Astrocyte of the cerebellum (primary cell): ENCODE data around the gene SLC38A4.

Experiments
- DNase-seq: peaks from one replicate; pipeline ENCODE4 v3.0.0-alpha.2; 2011; ENCODE audit warnings: low read depth
- H3K4me3 ChIP-seq: 2 replicates; pipeline ENCODE4 v1.5.1; 2011; ENCODE audit warnings: mild to moderate bottlenecking, low read depth, low read length, moderate library complexity
- CTCF ChIP-seq: IDR thresholded peaks from 2 replicates; pipeline ENCODE4 v1.5.1; 2012; ENCODE audit warnings: low read length, low read depth, moderate library complexity, mild to moderate bottlenecking; ENCODE audit errors: missing control alignments
- in situ Hi-C: cut with HindIII; loops from 2 replicates; pipeline ENCODE4 v1.10.0; 2017; ENCODE audit warnings: low sequenced_read_pairs

Gene SLC38A4

GRCh38 chr12:46818642-46819041 lies 7.2 kb downstream of the SLC38A4 start:
- in situ Hi-C loops: no loop called here
- DNase-seq: no peak
- H3K4me3 ChIP-seq: no peak overlapping the region
- no peak for TF ChIP-seq CTCF

DNA sequence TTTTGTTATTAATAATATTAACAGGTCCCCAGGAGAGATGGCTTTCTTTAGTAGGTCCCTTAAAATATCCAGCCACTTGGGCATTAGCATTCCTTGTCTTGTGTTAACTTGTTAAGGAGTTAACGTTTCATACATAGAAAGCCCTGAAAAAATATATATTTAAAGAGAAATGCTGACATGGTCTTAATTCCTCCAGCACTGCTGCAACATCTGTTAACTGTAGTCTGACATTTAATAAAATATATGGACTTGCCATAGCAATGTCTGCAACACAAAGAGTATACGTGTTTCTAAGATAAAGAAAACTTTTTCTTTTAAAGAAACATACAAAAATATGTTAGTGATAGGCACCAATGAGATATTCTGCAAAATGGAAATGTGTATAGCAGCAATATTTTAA lies 10.0 kb downstream of the SLC38A4 start:
- in situ Hi-C loops: no loop called here
- no peak for TF ChIP-seq CTCF
- no peak for DNase-seq
- no peak overlapping the region for H3K4me3 ChIP-seq

GRCh38 chr12:46814143-46814542 lies 11.7 kb downstream of the SLC38A4 start:
- no peak overlapping the region for H3K4me3 ChIP-seq
- no peak for TF ChIP-seq CTCF
- DNase-seq: no peak
- in situ Hi-C loops: no loop called here

GRCh38 chr12:46811185-46811584 lies 14.6 kb downstream of the SLC38A4 start:
- TF ChIP-seq CTCF: no peak
- no peak overlapping the region for H3K4me3 ChIP-seq
- in situ Hi-C loops: no loop called here
- no peak for DNase-seq

- no peak overlapping the region for H3K4me3 ChIP-seq
- TF ChIP-seq CTCF: no peak
- no peak for DNase-seq
- in situ Hi-C loops: no loop called here
These were observed 16.7 kb downstream of the SLC38A4 start for GRCh38 chr12:46808955-46809697.

DNA sequence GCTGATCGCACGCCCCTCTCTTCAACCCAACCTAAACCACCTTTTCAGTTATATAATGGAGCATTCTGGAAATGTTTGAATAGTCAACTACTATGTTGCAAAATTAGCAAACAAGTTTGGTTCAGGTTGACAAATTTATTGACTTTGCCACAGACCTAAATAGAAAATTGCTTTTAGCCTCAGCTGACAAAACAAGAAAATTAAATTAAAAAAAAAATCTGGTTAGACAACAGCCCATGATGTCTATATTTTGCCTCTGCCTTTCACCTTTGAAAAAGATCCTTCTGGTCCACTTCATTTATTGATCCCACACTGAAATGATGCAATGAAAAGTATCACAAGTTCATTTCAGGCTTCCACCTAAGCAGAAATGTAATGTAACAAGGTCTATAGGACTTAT lies 17.5 kb downstream of the SLC38A4 start:
- in situ Hi-C loops: no loop called here
- H3K4me3 ChIP-seq: no peak overlapping the region
- TF ChIP-seq CTCF: no peak
- no peak for DNase-seq
